Neural progenitor cell (in vitro differentiated cells): ENCODE results near the gene FMNL2.

Experiments
- EZH2 ChIP-seq: fragments of 200-600 bp; sonication (generic); IDR thresholded peaks from 2 replicates; pipeline ENCODE4 v1.6.1; 2017; ENCODE audit warnings: antibody characterized with exemption, mild to moderate bottlenecking, moderate library complexity
- TF ChIP-seq, protein P1 (sequence below): fragments of 200-600 bp; sonication (generic); IDR thresholded peaks from 2 replicates; pipeline ENCODE4 v1.5.1; 2017; ENCODE audit warnings: antibody characterized with exemption, mild to moderate bottlenecking

DNA sequence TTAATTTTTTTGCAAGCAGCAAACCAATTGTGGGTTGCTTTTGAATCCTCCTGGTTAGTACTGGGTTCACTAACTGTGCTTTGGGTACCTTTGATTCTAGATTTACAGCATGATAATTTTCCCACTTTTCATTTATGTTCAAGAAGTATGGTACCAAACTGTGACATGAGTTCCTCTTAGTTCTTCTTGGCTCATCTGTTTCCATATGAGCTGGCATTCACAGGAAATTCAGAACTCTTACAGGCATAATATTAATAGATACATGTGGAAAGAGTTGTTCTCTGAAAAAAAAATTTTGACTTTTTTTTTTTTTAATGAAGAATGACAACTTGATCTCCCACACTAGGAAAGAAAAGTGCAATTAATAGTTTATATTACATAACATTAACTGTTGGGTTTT, 59.4 kb downstream of the FMNL2 start:
- TF ChIP-seq, protein P1, sequence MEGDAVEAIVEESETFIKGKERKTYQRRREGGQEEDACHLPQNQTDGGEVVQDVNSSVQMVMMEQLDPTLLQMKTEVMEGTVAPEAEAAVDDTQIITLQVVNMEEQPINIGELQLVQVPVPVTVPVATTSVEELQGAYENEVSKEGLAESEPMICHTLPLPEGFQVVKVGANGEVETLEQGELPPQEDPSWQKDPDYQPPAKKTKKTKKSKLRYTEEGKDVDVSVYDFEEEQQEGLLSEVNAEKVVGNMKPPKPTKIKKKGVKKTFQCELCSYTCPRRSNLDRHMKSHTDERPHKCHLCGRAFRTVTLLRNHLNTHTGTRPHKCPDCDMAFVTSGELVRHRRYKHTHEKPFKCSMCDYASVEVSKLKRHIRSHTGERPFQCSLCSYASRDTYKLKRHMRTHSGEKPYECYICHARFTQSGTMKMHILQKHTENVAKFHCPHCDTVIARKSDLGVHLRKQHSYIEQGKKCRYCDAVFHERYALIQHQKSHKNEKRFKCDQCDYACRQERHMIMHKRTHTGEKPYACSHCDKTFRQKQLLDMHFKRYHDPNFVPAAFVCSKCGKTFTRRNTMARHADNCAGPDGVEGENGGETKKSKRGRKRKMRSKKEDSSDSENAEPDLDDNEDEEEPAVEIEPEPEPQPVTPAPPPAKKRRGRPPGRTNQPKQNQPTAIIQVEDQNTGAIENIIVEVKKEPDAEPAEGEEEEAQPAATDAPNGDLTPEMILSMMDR = no peak
- TF ChIP-seq EZH2 = no peak
